ENCODE measurements around the gene SPON1.

DNA sequence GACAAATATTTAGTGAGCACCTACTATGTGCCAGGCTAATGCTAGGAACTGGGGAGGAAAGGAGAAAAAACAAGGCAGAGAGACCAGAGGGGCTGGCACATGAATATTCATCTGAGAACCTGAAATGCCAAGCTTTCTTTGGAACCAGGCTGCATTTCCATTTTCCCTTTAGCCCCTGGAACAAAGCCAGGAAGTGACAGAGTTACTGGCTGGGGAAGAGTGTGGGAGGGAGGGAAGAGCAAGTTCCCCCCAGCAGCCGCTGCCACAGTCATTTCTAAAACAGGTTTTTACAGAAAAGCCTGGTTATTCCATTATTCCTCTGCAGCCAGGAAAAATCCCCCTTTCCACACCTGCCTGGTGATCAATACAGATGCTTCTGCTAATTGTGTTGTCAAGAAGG lies 97.0 kb downstream of the SPON1 start:
- no peak for TF ChIP-seq EZH2phosphoT487 (IDR thresholded peaks at IDR 0.05; ENCODE audit: insufficient read depth, low read depth)
- TF ChIP-seq EZH2 (IDR thresholded peaks at IDR 0.05; ENCODE audit: insufficient read depth, poor library complexity, severe bottlenecking): no peak

Measured in GM23248 (cell line).